K562 (cell line): ENCODE measurements around the gene CFAP298. TPM values are rescaled to one million over a fixed set of nuclear protein-coding genes. Genes with fewer than 3 reads are reported as not detected.

Source experiments
- ATAC-seq: fragments of 200-7000 bp; cut with Tn5 transposase; 3 replicates; pipeline ENCODE4 v1.9.1; 2020; ENCODE audit warnings: moderate library complexity
- BruUV-seq: library from RNA; stranded (reverse); fragments of 400-500 nt; replicated peaks from 2 replicates; lab custom pipeline; 2021; lab: Mats Ljungman, UMichigan
- CTCF ChIA-PET: fragments of 300-600 bp; formaldehyde crosslinking; extraction: SDS; loops from one replicate; lab custom pipeline; 2021; ENCODE audit warnings: low intra/inter-chr PET ratio; lab: Yijun Ruan, JAX
- POLR2A ChIA-PET: fragments of 300-600, 350-650 bp; sonication (Branson Sonifier 250); formaldehyde crosslinking; extraction: SDS; loops from one replicate; lab custom pipeline; 2021; ENCODE audit warnings: antibody characterized with exemption, inconsistent platforms; lab: Yijun Ruan, JAX
- DNase-seq, 4 experiments: peaks; one replicate each; pipeline versions ENCODE4 v3.0.0 to v3.0.0-alpha.2; 2011 to 2018; ENCODE audit warnings: low spot score in 3 of 4, mixed read lengths in 3 of 4; ENCODE audit errors: extremely low read depth in 1 of 4
- FAIRE-seq: peaks from 2 replicates; lab custom pipeline; 2011; peaks lifted over from hg19 to GRCh38; lab: Jason Lieb, UNC
- H2AFZ ChIP-seq: 2 replicates; pipeline ENCODE4 v1.6.0; 2011; ENCODE audit warnings: low read depth, low read length, control low read depth, inconsistent platforms
- H3K27ac ChIP-seq: fragments of 200-600 bp; 3 replicates; pipeline ENCODE4 v1.8.0; 2011; ENCODE audit warnings: low read depth, mild to moderate bottlenecking, control low read depth, inconsistent platforms, low read length, moderate library complexity, mixed read lengths; ENCODE audit errors: extremely low read depth
- H3K27me3 ChIP-seq, 2 experiments: fragments of 300-600 bp in 1 of 2; 2 replicates in 1 of 2; 3 replicates in 1 of 2; pipeline versions ENCODE4 v1.6.0 to v1.8.0; 2011; ENCODE audit warnings: inconsistent platforms in 2 of 2, low read length in 2 of 2, mild to moderate bottlenecking in 1 of 2, mixed read lengths in 1 of 2, moderate library complexity in 1 of 2; ENCODE audit not compliant: control insufficient read depth in 2 of 2, insufficient read depth in 2 of 2
- H3K36me3 ChIP-seq: fragments of 300-600 bp; 3 replicates; pipeline ENCODE4 v1.8.0; 2011; ENCODE audit warnings: mild to moderate bottlenecking, low read length, inconsistent platforms; ENCODE audit not compliant: control insufficient read depth, insufficient read depth
- H3K4me1 ChIP-seq, 2 experiments: fragments of 200-600 bp in 1 of 2; replicated peaks in 1 of 2; 2 replicates in 1 of 2; 3 replicates in 1 of 2; pipeline versions ENCODE4 v1.5.1 to v1.8.0; 2011; ENCODE audit warnings: inconsistent platforms in 2 of 2, low read length in 2 of 2, mild to moderate bottlenecking in 1 of 2, mixed read lengths in 1 of 2, moderate library complexity in 1 of 2; ENCODE audit not compliant: control insufficient read depth in 2 of 2, insufficient read depth in 2 of 2
- H3K4me2 ChIP-seq: 2 replicates; pipeline ENCODE4 v1.6.1; 2011; ENCODE audit warnings: low read length, control low read depth, inconsistent platforms, mixed read lengths; ENCODE audit not compliant: insufficient read depth
- H3K4me3 ChIP-seq: fragments of 200-600 bp; sonication (generic), shearing (Covaris generic); 2 replicates; pipeline ENCODE4 v1.5.1; 2016; ENCODE audit warnings: control low read depth, inconsistent platforms
- H3K79me2 ChIP-seq: fragments of 200-600 bp; 3 replicates; pipeline ENCODE4 v1.8.0; 2011; ENCODE audit warnings: low read length, inconsistent platforms; ENCODE audit not compliant: control insufficient read depth, insufficient read depth
- H3K9ac ChIP-seq, 2 experiments: 2 replicates each; pipeline versions ENCODE4 v1.6.0 to v1.6.1; 2011; ENCODE audit warnings: low read depth in 2 of 2, low read length in 2 of 2, control low read depth in 1 of 2, inconsistent platforms in 1 of 2, mild to moderate bottlenecking in 1 of 2, mixed read lengths in 1 of 2; ENCODE audit not compliant: insufficient read depth in 1 of 2
- H3K9me1 ChIP-seq: one replicate; pipeline ENCODE4 v1.6.0; 2011; ENCODE audit warnings: inconsistent platforms, mild to moderate bottlenecking, low read length, moderate library complexity; ENCODE audit not compliant: control insufficient read depth, insufficient read depth
- H3K9me3 ChIP-seq: replicated peaks from 2 replicates; pipeline ENCODE4 v1.5.1; 2011; ENCODE audit warnings: low read depth, low read length, inconsistent platforms; ENCODE audit not compliant: control insufficient read depth, insufficient read depth
- H4K20me1 ChIP-seq: replicated peaks from 2 replicates; pipeline ENCODE4 v1.6.1; 2011; ENCODE audit warnings: low read length, inconsistent platforms, mixed read lengths; ENCODE audit not compliant: control insufficient read depth, insufficient read depth
- ARID1B ChIP-seq: fragments of 450-650 bp; IDR thresholded peaks from 2 replicates; pipeline ENCODE4 v1.6.1; 2016; ENCODE audit warnings: antibody characterized with exemption, mild to moderate bottlenecking, inconsistent platforms
- CCAR2 ChIP-seq: fragments of 200-400 bp; formaldehyde crosslinking; IDR thresholded peaks from 2 replicates; pipeline ENCODE4 v1.6.1; 2017; ENCODE audit warnings: mild to moderate bottlenecking, low read depth, low read length
- DPF2 ChIP-seq: fragments of 450-650 bp; IDR thresholded peaks from 2 replicates; pipeline ENCODE4 v1.6.1; 2016
- ETV1 ChIP-seq: fragments of 450-650 bp; conservative IDR thresholded peaks from 2 replicates; pipeline ENCODE4 v1.6.1; 2016; ENCODE audit warnings: missing genetic modification characterization, control low read depth, low read depth, missing compliant biosample characterization
- ETV5 ChIP-seq: sonication (generic); formaldehyde crosslinking; IDR thresholded peaks from 2 replicates; pipeline ENCODE4 v1.4.0; 2020; ENCODE audit warnings: low read depth, mild to moderate bottlenecking, missing genetic modification reagents
- GABPA ChIP-seq: fragments of 200-800 bp; sonication (Bioruptor generic); conservative IDR thresholded peaks from 2 replicates; pipeline ENCODE4 v1.6.1; 2016; ENCODE audit warnings: low read depth, missing genetic modification characterization, missing compliant biosample characterization
- HMBOX1 ChIP-seq: sonication (generic); IDR thresholded peaks from 2 replicates; pipeline ENCODE4 v1.6.1; 2016
- RCOR1 ChIP-seq, 2 experiments: IDR thresholded peaks; 2 replicates each; pipeline ENCODE4 v1.6.1; 2012; ENCODE audit warnings: low read depth in 2 of 2, low read length in 2 of 2, borderline replicate concordance in 1 of 2, improper control_type of control experiment in 1 of 2
- SPI1 ChIP-seq: IDR thresholded peaks from 2 replicates; pipeline ENCODE4 v1.6.1; 2011; ENCODE audit warnings: low read depth, low read length, control low read depth, borderline replicate concordance
- ZNF695 ChIP-seq: fragments of 450-650 bp; formaldehyde crosslinking; IDR thresholded peaks from 2 replicates; pipeline ENCODE4 v1.4.0; 2020; ENCODE audit warnings: mild to moderate bottlenecking, moderate library complexity
- WGBS: fragments of 100-300 bp; shearing (Covaris generic); methylation state at CpG from one replicate; pipeline ENCODE4 v1.1.6; 2016; ENCODE audit warnings: low coverage, mixed read lengths; ENCODE audit not compliant: insufficient coverage; ENCODE audit errors: missing lambda C conversion rate; 5-methylcytosine and 5-hydroxymethylcytosine counted together
- in situ Hi-C: fragments of 300-500 bp; cut with MboI; formaldehyde crosslinking; loops from 4 replicates; pipeline ENCODE4 v1.15.0; 2018; ENCODE audit warnings: inconsistent platforms, mixed read lengths
- intact Hi-C: fragments of 100-400 bp; cut with micrococcal nuclease; formaldehyde crosslinking; loops from 2 replicates; pipeline ENCODE4 v1.14.2; 2022
- polyA plus RNA-seq, 8 experiments: library from polyadenylated mRNA; depleted of rRNA in 4 of 8; stranded (reverse) in 5 of 8; unstranded in 3 of 8; fragments of >200 nt; fragmentation: Nextera tagmentation in 2 of 8; fragmentation: Illumina TruSeq in 1 of 8; extraction: Ambion mirVana in 2 of 8; extraction: Trizol in 1 of 8; gene quantifications; 2 replicates each; pipeline versions ENCODE4 v1.2.1 to v1.2.3, GENCODE V29; 2011 to 2014; ENCODE audit warnings: inconsistent platforms in 1 of 8, missing spikeins in 1 of 8
- total RNA-seq, 7 experiments: library from RNA; depleted of rRNA in 6 of 7; stranded (reverse); fragments of >200 nt in 6 of 7; fragmentation: Illumina TruSeq in 2 of 7; extraction: Trizol in 2 of 7; gene quantifications; 2 replicates each; pipeline versions ENCODE4 v1.2.1 to v1.2.3, GENCODE V29; 2011 to 2021; ENCODE audit warnings: low replicate concordance in 1 of 7

Gene CFAP298
- total and polyA plus RNA-seq, 9 of the 15 experiments (the other 6 are each of a cell fraction or from before 2014, with no cell fraction given) = 31.4 to 178 (median 89.7) TPM

GRCh38 chr21:32549440-32549839 lies 62.7 kb downstream of the CFAP298 start:
- no peak overlapping the region for H3K4me3 ChIP-seq
- peaks cover 12 to 44% of the 10 kb centered on the region in 2 experiments; a peak in 4 of 5 replicates for H3K4me1 ChIP-seq
- 0% methylated on average over 1 of the region's 1 CpG for WGBS
- no TSS peak for BruUV-seq
- no peaks in the 10 kb centered on the region for H3K36me3 ChIP-seq
- ChIA-PET CTCF (no interaction called here), POLR2A (interaction anchor here (1.0 to 2.6 kb wide), 2 partner anchors 11 to 18 kb away, joined by 3 to 7 read pairs; no protein-coding TSS in a partner anchor)
- H3K9ac ChIP-seq = peak overlapping the region in 1 of 2 experiments; percentile 21; a peak in 1 of 4 replicates
- H3K27ac ChIP-seq = no peak overlapping the region; the same call in 2 of the 3 replicates
- DNase-seq = peak in 1 of 4 experiments; percentile 41
- no peaks in the 10 kb centered on the region for H3K9me1 ChIP-seq
- FAIRE-seq = no peak
- intact Hi-C loops (no loop called here), in situ Hi-C loops (no loop called here)
- TF ChIP-seq ZNF695 (CRISPR knock-in tag) (no peak), RCOR1 (IDR thresholded peaks at IDR 0.05; ENCODE audit: borderline replicate concordance in 1 of 2, low read depth in 2 of 2, low read length in 2 of 2) (0 out of 4 replicates have a peak, but pooled peaks of 1 of the 2 experiments have one; percentile 31), HMBOX1 (peak; percentile 64), ETV5 (CRISPR knock-in tag) (no peak), DPF2 (0 out of 2 replicates have a peak, but pooled peaks have one; percentile 26), GABPA (tag) (0 out of 2 replicates have a peak, but pooled peaks have one; percentile 20), SPI1 (peak; percentile 89), ETV1 (tag) (0 out of 2 replicates have a peak, but pooled peaks have one; percentile 40), CCAR2 (no peak), ARID1B (peak; percentile 37)
- ATAC-seq = no peak
- H3K4me2 ChIP-seq = peak overlapping the region; percentile 49
- no peaks in the 10 kb centered on the region for H4K20me1 ChIP-seq
- no peaks in the 10 kb centered on the region for H3K79me2 ChIP-seq
- H3K9me3 ChIP-seq = no peaks in the 10 kb centered on the region
- no peaks in the 10 kb centered on the region for H3K27me3 ChIP-seq
- H2AFZ ChIP-seq = peak overlapping the region; percentile 91; the same call in 1 of the 2 replicates
